SK-N-SH (cell line): ENCODE results near the gene NCOA5. TPM values are rescaled to one million over a fixed set of nuclear protein-coding genes. Genes with fewer than 3 reads are reported as not detected.

ENCODE experiments used
- CTCF ChIA-PET: fragments of 300-600, 350-600 bp; formaldehyde crosslinking; extraction: SDS; loops from one replicate; lab custom pipeline; 2021; lab: Yijun Ruan, JAX
- POLR2A ChIA-PET: fragments of 350-600 bp; sonication (Branson Sonifier 250); formaldehyde crosslinking; extraction: SDS; loops from one replicate; lab custom pipeline; 2020; ENCODE audit warnings: antibody characterized with exemption, inconsistent platforms; lab: Yijun Ruan, JAX
- DNase-seq: peaks from one replicate; pipeline ENCODE4 v3.0.0; 2012
- H2AFZ ChIP-seq: fragments of 200-600 bp; sonication (generic); 2 replicates; pipeline ENCODE4 v1.8.1; 2016; ENCODE audit warnings: antibody characterized with exemption, mild to moderate bottlenecking, low read depth
- H3F3A ChIP-seq: fragments of 200-600 bp; sonication (generic); replicated peaks from 2 replicates; pipeline ENCODE3; 2016; ENCODE audit warnings: antibody characterized with exemption, mild to moderate bottlenecking; ENCODE audit not compliant: insufficient read depth
- H3K27ac ChIP-seq, 2 experiments: fragments of 200-500 bp in 1 of 2; fragments of 200-600 bp in 1 of 2; sonication (Bioruptor generic) in 1 of 2; sonication (generic), shearing (Covaris generic) in 1 of 2; 2 replicates each; pipeline versions ENCODE4 v1.5.1 to v1.6.1; 2014 to 2016; ENCODE audit warnings: low read depth in 2 of 2, inconsistent platforms in 1 of 2, low read length in 1 of 2, mild to moderate bottlenecking in 1 of 2, mixed read lengths in 1 of 2
- H3K27me3 ChIP-seq: fragments of 200-600 bp; sonication (generic), shearing (Covaris generic); 2 replicates; pipeline ENCODE4 v1.6.1; 2016; ENCODE audit warnings: mixed run types; ENCODE audit not compliant: insufficient read depth
- H3K36me3 ChIP-seq, 2 experiments: fragments of 200-500 bp in 1 of 2; fragments of 200-600 bp in 1 of 2; sonication (Bioruptor generic) in 1 of 2; sonication (generic) in 1 of 2; replicated peaks in 1 of 2; 2 replicates each; pipeline versions ENCODE3 to v1.5.1; 2014 to 2016; ENCODE audit warnings: low read length in 1 of 2, mild to moderate bottlenecking in 1 of 2; ENCODE audit not compliant: insufficient read depth in 2 of 2, control insufficient read depth in 1 of 2
- H3K4me1 ChIP-seq, 2 experiments: fragments of 200-500 bp in 1 of 2; fragments of 200-600 bp in 1 of 2; sonication (Bioruptor generic) in 1 of 2; sonication (generic), shearing (Covaris generic) in 1 of 2; 2 replicates each; pipeline versions ENCODE4 v1.5.1 to v1.6.1; 2014 to 2016; ENCODE audit warnings: low read depth in 1 of 2, low read length in 1 of 2, mixed run types in 1 of 2; ENCODE audit not compliant: insufficient read depth in 2 of 2, control insufficient read depth in 1 of 2
- H3K4me2 ChIP-seq: fragments of 200-600 bp; sonication (generic), shearing (Covaris generic); 2 replicates; pipeline ENCODE4 v1.6.1; 2017; ENCODE audit warnings: mixed run types
- H3K4me3 ChIP-seq, 2 experiments: fragments of 200-500 bp in 1 of 2; fragments of 200-600 bp in 1 of 2; sonication (Bioruptor generic) in 1 of 2; sonication (generic), shearing (Covaris generic) in 1 of 2; 2 replicates each; pipeline versions ENCODE4 v1.5.1 to v1.8.1; 2014 to 2016; ENCODE audit warnings: low read depth in 2 of 2, inconsistent platforms in 1 of 2, low read length in 1 of 2, mild to moderate bottlenecking in 1 of 2, mixed read lengths in 1 of 2, moderate library complexity in 1 of 2
- H3K79me2 ChIP-seq: fragments of 200-600 bp; sonication (generic); 2 replicates; pipeline ENCODE4 v1.8.1; 2017; ENCODE audit warnings: mild to moderate bottlenecking; ENCODE audit not compliant: insufficient read depth
- H3K9ac ChIP-seq: fragments of 200-600 bp; sonication (generic); 2 replicates; pipeline ENCODE4 v1.6.1; 2017; ENCODE audit warnings: mixed run types
- H3K9me2 ChIP-seq: fragments of 200-600 bp; sonication (generic); 2 replicates; pipeline ENCODE4 v1.6.1; 2017; ENCODE audit warnings: mixed run types
- H3K9me3 ChIP-seq: fragments of 200-600 bp; sonication (generic); 2 replicates; pipeline ENCODE4 v1.6.1; 2017; ENCODE audit warnings: mixed run types, mild to moderate bottlenecking, moderate library complexity
- H4K20me1 ChIP-seq: fragments of 200-600 bp; sonication (generic); 2 replicates; pipeline ENCODE4 v1.6.1; 2017; ENCODE audit warnings: mild to moderate bottlenecking, mixed run types; ENCODE audit not compliant: insufficient read depth
- CTCF ChIP-seq: fragments of 200-600 bp; sonication (generic); IDR thresholded peaks from 2 replicates; pipeline ENCODE4 v1.6.1; 2017; ENCODE audit warnings: antibody characterized with exemption, mild to moderate bottlenecking, moderate library complexity
- FOSL2 ChIP-seq: IDR thresholded peaks from 2 replicates; pipeline ENCODE4 v1.4.0; 2012; ENCODE audit warnings: low read depth, mild to moderate bottlenecking, moderate library complexity, borderline replicate concordance
- JUND ChIP-seq: IDR thresholded peaks from 2 replicates; pipeline ENCODE4 v1.4.0; 2012
- NFIC ChIP-seq: IDR thresholded peaks from 2 replicates; pipeline ENCODE4 v1.4.0; 2012; ENCODE audit warnings: borderline replicate concordance
- RAD21 ChIP-seq: IDR thresholded peaks from 2 replicates; pipeline ENCODE4 v1.6.1; 2012; ENCODE audit warnings: mild to moderate bottlenecking, low read length
- SIN3A ChIP-seq: IDR thresholded peaks from 2 replicates; pipeline ENCODE4 v1.6.1; 2012; ENCODE audit warnings: low read depth, mild to moderate bottlenecking, low read length, moderate library complexity, borderline replicate concordance
- SMC3 ChIP-seq: IDR thresholded peaks from 2 replicates; pipeline ENCODE4 v1.6.1; 2012; ENCODE audit warnings: low read depth, low read length, improper control_type of control experiment
- TAF1 ChIP-seq: IDR thresholded peaks from 2 replicates; pipeline ENCODE4 v1.6.1; 2012; ENCODE audit warnings: low read depth, mild to moderate bottlenecking, low read length, moderate library complexity, borderline replicate concordance
- USF1 ChIP-seq: IDR thresholded peaks from 2 replicates; pipeline ENCODE4 v1.4.0; 2012; ENCODE audit warnings: low read depth, borderline replicate concordance
- YY1 ChIP-seq: IDR thresholded peaks from 2 replicates; pipeline ENCODE4 v1.4.0; 2012; ENCODE audit warnings: low read depth, mild to moderate bottlenecking
- WGBS: methylation state at CpG from one replicate; pipeline ENCODE4 v1.1.6; 2017; ENCODE audit warnings: low lambda C conversion rate; 5-methylcytosine and 5-hydroxymethylcytosine counted together
- polyA plus RNA-seq, 3 experiments: library from polyadenylated mRNA; depleted of rRNA; stranded (reverse); fragments of >200 nt; gene quantifications; 2 replicates each; pipeline ENCODE4 v1.2.3, GENCODE V29; 2012

The NCOA5 gene
- polyA plus RNA-seq, 1 of the 3 experiments (the other 2 are of a cell fraction): 20.4 TPM

- Histone ChIP-seq H3K27ac (no peak overlapping the region), H3K9me3 (no peaks in the 10 kb centered on the region), H3F3A (no peaks in the 10 kb centered on the region), H3K4me2 (no peak overlapping the region), H3K27me3 (no peaks in the 10 kb centered on the region), H3K36me3 (no peaks in the 10 kb centered on the region), H4K20me1 (no peaks in the 10 kb centered on the region), H3K4me3 (peak overlapping the region in 1 of 2 experiments; percentile 41; a peak in 2 of 4 replicates)
- CTCF ChIA-PET: interaction anchor here (0.6 to 5.0 kb wide), 32 partner anchors 8 to 375 kb away, joined by 3 to 61 read pairs (median 4); partner anchors contain the start of gene SLC12A5
- 55% methylated on average over 38 of the region's 67 CpGs for WGBS
- peak; percentile 84 for DNase-seq
- TF ChIP-seq RAD21 (peak; percentile 57), CTCF (peak; percentile 67), SMC3 (peak; percentile 24; the same call in 1 of the 2 replicates), NFIC (no peak), JUND (no peak), YY1 (no peak)
- TF ChIP-seq, all 33 proteins: peak for 3
- Histone ChIP-seq H3K79me2 (no peaks in the 10 kb centered on the region), H3K9ac (no peak overlapping the region), H3K9me2 (no peaks in the 10 kb centered on the region), H2AFZ (no peak overlapping the region), H3K4me1 (peaks cover 0 to 6% of the 10 kb centered on the region in 2 experiments; a peak in 1 of 4 replicates)
- POLR2A ChIA-PET: no interaction called here
These were observed 75.8 kb downstream of the NCOA5 start for GRCh38 chr20:46013829-46014516.

GRCh38 chr20:46013322-46013828 is 76.4 kb downstream of the NCOA5 start:
- no peaks in the 10 kb centered on the region for H3K36me3 ChIP-seq
- no peaks in the 10 kb centered on the region for H4K20me1 ChIP-seq
- H2AFZ ChIP-seq: no peak overlapping the region
- H3K27ac ChIP-seq: no peak overlapping the region
- ChIA-PET POLR2A (no interaction called here), CTCF (interaction anchor here (0.6 to 5.0 kb wide), 25 partner anchors 11 to 335 kb away, joined by 3 to 61 read pairs (median 5); partner anchors contain the start of gene SLC12A5)
- TF ChIP-seq TAF1: no peak
- peak overlapping the region in 1 of 2 experiments; percentile 41; a peak in 1 of 4 replicates for H3K4me3 ChIP-seq
- no peaks in the 10 kb centered on the region for H3K9me2 ChIP-seq
- H3K79me2 ChIP-seq: no peaks in the 10 kb centered on the region
- no peak overlapping the region for H3K4me2 ChIP-seq
- H3K27me3 ChIP-seq: no peaks in the 10 kb centered on the region
- no peaks in the 10 kb centered on the region for H3F3A ChIP-seq
- peaks cover 4 to 6% of the 10 kb centered on the region in 2 experiments; a peak in 2 of 4 replicates for H3K4me1 ChIP-seq
- WGBS: 78% methylated on average over 13 of the region's 29 CpGs
- H3K9me3 ChIP-seq: no peaks in the 10 kb centered on the region
- DNase-seq: peak; percentile 46
- no peak overlapping the region for H3K9ac ChIP-seq

- ChIA-PET CTCF (interaction anchor here (0.6 to 5.0 kb wide), 22 partner anchors 11 to 336 kb away, joined by 3 to 61 read pairs (median 4); partner anchors contain the start of gene SLC12A5), POLR2A (no interaction called here)
- DNase-seq: no peak
- H3K9ac ChIP-seq: no peak overlapping the region
- no peak overlapping the region for H2AFZ ChIP-seq
- no peaks in the 10 kb centered on the region for H3K79me2 ChIP-seq
- no peak overlapping the region for H3K4me2 ChIP-seq
- no peaks in the 10 kb centered on the region for H3K36me3 ChIP-seq
- H3K27ac ChIP-seq: no peak overlapping the region
- TF ChIP-seq CTCF: no peak
- no peak for TF ChIP-seq SIN3A
- TF ChIP-seq FOSL2: no peak
- TF ChIP-seq USF1: no peak
- H4K20me1 ChIP-seq: no peaks in the 10 kb centered on the region
- H3K9me3 ChIP-seq: no peaks in the 10 kb centered on the region
- no peaks in the 10 kb centered on the region for H3F3A ChIP-seq
- no peak overlapping the region for H3K4me3 ChIP-seq
- no peaks in the 10 kb centered on the region for H3K9me2 ChIP-seq
- WGBS: 76% methylated on average over 10 of the region's 10 CpGs
- no peaks in the 10 kb centered on the region for H3K27me3 ChIP-seq
- peaks cover 6 to 9% of the 10 kb centered on the region in 2 experiments; a peak in 2 of 4 replicates for H3K4me1 ChIP-seq
These were observed 76.8 kb downstream of the NCOA5 start for GRCh38 chr20:46012921-46013320.
